Measurements from ENCODE around the gene VWF.

DNA sequence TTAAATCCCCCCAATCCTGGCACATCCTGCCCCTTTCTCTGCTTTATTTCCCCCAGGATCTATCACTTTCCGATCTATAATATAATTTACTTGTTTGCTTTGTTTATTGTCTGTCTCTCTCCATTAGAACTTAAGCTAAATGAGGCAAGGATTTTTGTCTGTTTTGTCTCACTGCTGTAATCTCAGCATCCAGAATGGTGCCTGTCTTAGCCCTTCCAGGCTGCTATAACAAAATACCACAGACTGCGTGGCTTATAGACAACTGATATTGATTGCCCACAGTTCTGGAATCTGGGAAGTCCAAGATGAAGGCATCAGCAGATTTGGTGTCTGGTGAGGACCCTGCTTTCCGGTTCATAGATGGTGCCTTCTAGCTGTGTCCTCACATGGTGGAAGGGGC, 65.2 kb downstream of the VWF start:
- TF ChIP-seq, protein P1, sequence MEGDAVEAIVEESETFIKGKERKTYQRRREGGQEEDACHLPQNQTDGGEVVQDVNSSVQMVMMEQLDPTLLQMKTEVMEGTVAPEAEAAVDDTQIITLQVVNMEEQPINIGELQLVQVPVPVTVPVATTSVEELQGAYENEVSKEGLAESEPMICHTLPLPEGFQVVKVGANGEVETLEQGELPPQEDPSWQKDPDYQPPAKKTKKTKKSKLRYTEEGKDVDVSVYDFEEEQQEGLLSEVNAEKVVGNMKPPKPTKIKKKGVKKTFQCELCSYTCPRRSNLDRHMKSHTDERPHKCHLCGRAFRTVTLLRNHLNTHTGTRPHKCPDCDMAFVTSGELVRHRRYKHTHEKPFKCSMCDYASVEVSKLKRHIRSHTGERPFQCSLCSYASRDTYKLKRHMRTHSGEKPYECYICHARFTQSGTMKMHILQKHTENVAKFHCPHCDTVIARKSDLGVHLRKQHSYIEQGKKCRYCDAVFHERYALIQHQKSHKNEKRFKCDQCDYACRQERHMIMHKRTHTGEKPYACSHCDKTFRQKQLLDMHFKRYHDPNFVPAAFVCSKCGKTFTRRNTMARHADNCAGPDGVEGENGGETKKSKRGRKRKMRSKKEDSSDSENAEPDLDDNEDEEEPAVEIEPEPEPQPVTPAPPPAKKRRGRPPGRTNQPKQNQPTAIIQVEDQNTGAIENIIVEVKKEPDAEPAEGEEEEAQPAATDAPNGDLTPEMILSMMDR (conservative IDR thresholded peaks at IDR 0.05; ENCODE audit: low read depth, low read length), result no peak
- no peak for TF ChIP-seq EZH2phosphoT487 (IDR thresholded peaks at IDR 0.05; ENCODE audit: borderline replicate concordance, low read length)

All from PC-3 (cell line).